Measurements from ENCODE around the gene NCKAP1.

Gene NCKAP1

GRCh38 chr2:182946958-182947369 lies 91.3 kb downstream of the NCKAP1 start:
- Histone ChIP-seq H3K27ac (ENCODE audit: low read depth, low read length, severe bottlenecking) (no peak overlapping the region), H3K4me3 (ENCODE audit: extremely low read depth, insufficient read depth, low read length, poor library complexity, severe bottlenecking) (no peak overlapping the region), H3K4me1 (ENCODE audit: control insufficient read depth, insufficient read depth, low read length, poor library complexity, severe bottlenecking) (peaks cover 14% of the 10 kb centered on the region), H3K36me3 (ENCODE audit: control insufficient read depth, insufficient read depth, low read length) (peaks cover 49% of the 10 kb centered on the region), H3K9me3 (ENCODE audit: control insufficient read depth, low read length) (no peaks in the 10 kb centered on the region)
- no CpG with 5 or more reads among the region's 1 CpG for WGBS, 2 experiments (ENCODE audit: insufficient coverage in 2 of 2)

- no CpG with 5 or more reads among the region's 2 CpGs for WGBS, 2 experiments (ENCODE audit: insufficient coverage in 2 of 2)
- Histone ChIP-seq H3K9me3 (ENCODE audit: control insufficient read depth, low read length) (no peaks in the 10 kb centered on the region), H3K27ac (ENCODE audit: low read depth, low read length, severe bottlenecking) (no peak overlapping the region), H3K4me1 (ENCODE audit: control insufficient read depth, insufficient read depth, low read length, poor library complexity, severe bottlenecking) (peaks cover 6% of the 10 kb centered on the region), H3K36me3 (ENCODE audit: control insufficient read depth, insufficient read depth, low read length) (peaks cover 64% of the 10 kb centered on the region), H3K4me3 (ENCODE audit: extremely low read depth, insufficient read depth, low read length, poor library complexity, severe bottlenecking) (no peak overlapping the region)
Observed at GRCh38 chr2:182943339-182943738, 94.9 kb downstream of the NCKAP1 start.

GRCh38 chr2:182942756-182943155 lies 95.5 kb downstream of the NCKAP1 start:
- no peak overlapping the region for H3K27ac ChIP-seq (ENCODE audit: low read depth, low read length, severe bottlenecking)
- H3K9me3 ChIP-seq (ENCODE audit: control insufficient read depth, low read length): no peaks in the 10 kb centered on the region
- WGBS, 2 experiments (ENCODE audit: insufficient coverage in 2 of 2): no CpG with 5 or more reads among the region's 2 CpGs
- no peak overlapping the region for H3K4me3 ChIP-seq (ENCODE audit: extremely low read depth, insufficient read depth, low read length, poor library complexity, severe bottlenecking)
- peaks cover 6% of the 10 kb centered on the region for H3K4me1 ChIP-seq (ENCODE audit: control insufficient read depth, insufficient read depth, low read length, poor library complexity, severe bottlenecking)
- H3K36me3 ChIP-seq (ENCODE audit: control insufficient read depth, insufficient read depth, low read length): peaks cover 68% of the 10 kb centered on the region

- Histone ChIP-seq H3K9me3 (ENCODE audit: control insufficient read depth, low read length) (no peaks in the 10 kb centered on the region), H3K4me3 (ENCODE audit: extremely low read depth, insufficient read depth, low read length, poor library complexity, severe bottlenecking) (no peak overlapping the region), H3K36me3 (ENCODE audit: control insufficient read depth, insufficient read depth, low read length) (peaks cover 71% of the 10 kb centered on the region), H3K27ac (ENCODE audit: low read depth, low read length, severe bottlenecking) (no peak overlapping the region), H3K4me1 (ENCODE audit: control insufficient read depth, insufficient read depth, low read length, poor library complexity, severe bottlenecking) (peaks cover under 1% of the 10 kb centered on the region)
- no CpG with 5 or more reads among the region's 1 CpG for WGBS, 2 experiments (ENCODE audit: insufficient coverage in 2 of 2)
Observed at GRCh38 chr2:182941919-182942318, 96.3 kb downstream of the NCKAP1 start.

GRCh38 chr2:182941121-182941722 lies 97.0 kb downstream of the NCKAP1 start:
- H3K4me3 ChIP-seq (ENCODE audit: extremely low read depth, insufficient read depth, low read length, poor library complexity, severe bottlenecking): no peak overlapping the region
- no CpG with 5 or more reads among the region's 2 CpGs for WGBS, 2 experiments (ENCODE audit: insufficient coverage in 2 of 2)
- no peak overlapping the region for H3K27ac ChIP-seq (ENCODE audit: low read depth, low read length, severe bottlenecking)
- peaks cover 69% of the 10 kb centered on the region for H3K36me3 ChIP-seq (ENCODE audit: control insufficient read depth, insufficient read depth, low read length)
- H3K9me3 ChIP-seq (ENCODE audit: control insufficient read depth, low read length): no peaks in the 10 kb centered on the region
- no peaks in the 10 kb centered on the region for H3K4me1 ChIP-seq (ENCODE audit: control insufficient read depth, insufficient read depth, low read length, poor library complexity, severe bottlenecking)

GRCh38 chr2:182937870-182938269 lies 100.4 kb downstream of the NCKAP1 start:
- no peaks in the 10 kb centered on the region for H3K4me1 ChIP-seq (ENCODE audit: control insufficient read depth, insufficient read depth, low read length, poor library complexity, severe bottlenecking)
- no peaks in the 10 kb centered on the region for H3K9me3 ChIP-seq (ENCODE audit: control insufficient read depth, low read length)
- WGBS, 2 experiments (ENCODE audit: insufficient coverage in 2 of 2): 100% methylated on average over 1 to 2 of the region's 3 CpGs
- no peak overlapping the region for H3K27ac ChIP-seq (ENCODE audit: low read depth, low read length, severe bottlenecking)
- peaks cover 67% of the 10 kb centered on the region for H3K36me3 ChIP-seq (ENCODE audit: control insufficient read depth, insufficient read depth, low read length)
- H3K4me3 ChIP-seq (ENCODE audit: extremely low read depth, insufficient read depth, low read length, poor library complexity, severe bottlenecking): no peak overlapping the region

GRCh38 chr2:182933629-182934028 lies 104.6 kb downstream of the NCKAP1 start:
- Histone ChIP-seq H3K9me3 (ENCODE audit: control insufficient read depth, low read length) (no peaks in the 10 kb centered on the region), H3K27ac (ENCODE audit: low read depth, low read length, severe bottlenecking) (no peak overlapping the region), H3K4me3 (ENCODE audit: extremely low read depth, insufficient read depth, low read length, poor library complexity, severe bottlenecking) (no peak overlapping the region), H3K4me1 (ENCODE audit: control insufficient read depth, insufficient read depth, low read length, poor library complexity, severe bottlenecking) (peaks cover 10% of the 10 kb centered on the region), H3K36me3 (ENCODE audit: control insufficient read depth, insufficient read depth, low read length) (peaks cover 60% of the 10 kb centered on the region)
- WGBS, 2 experiments (ENCODE audit: insufficient coverage in 2 of 2): 97% methylated on average over 2 of the region's 3 CpGs; no CpG with 5 or more reads in 1 of the 2 experiments

- Histone ChIP-seq H3K27ac (ENCODE audit: low read depth, low read length, severe bottlenecking) (no peak overlapping the region), H3K36me3 (ENCODE audit: control insufficient read depth, insufficient read depth, low read length) (peaks cover 52% of the 10 kb centered on the region), H3K4me1 (ENCODE audit: control insufficient read depth, insufficient read depth, low read length, poor library complexity, severe bottlenecking) (peaks cover 10% of the 10 kb centered on the region)
Observed at GRCh38 chr2:182929972-182930371, 108.3 kb downstream of the NCKAP1 start.

GRCh38 chr2:182924306-182924705 lies 114.0 kb downstream of the NCKAP1 start:
- Histone ChIP-seq H3K9me3 (ENCODE audit: control insufficient read depth, low read length) (no peaks in the 10 kb centered on the region), H3K4me1 (ENCODE audit: control insufficient read depth, insufficient read depth, low read length, poor library complexity, severe bottlenecking) (peaks cover 4% of the 10 kb centered on the region), H3K36me3 (ENCODE audit: control insufficient read depth, insufficient read depth, low read length) (peaks cover 66% of the 10 kb centered on the region), H3K27ac (ENCODE audit: low read depth, low read length, severe bottlenecking) (no peak overlapping the region), H3K4me3 (ENCODE audit: extremely low read depth, insufficient read depth, low read length, poor library complexity, severe bottlenecking) (no peak overlapping the region)

More at GRCh38 chr2:182929972-182930371, 108.3 kb downstream of the NCKAP1 start:
- H3K9me3 ChIP-seq (ENCODE audit: control insufficient read depth, low read length): no peaks in the 10 kb centered on the region
- no peak overlapping the region for H3K4me3 ChIP-seq (ENCODE audit: extremely low read depth, insufficient read depth, low read length, poor library complexity, severe bottlenecking)

GRCh38 chr2:182921234-182921633 lies 117.0 kb downstream of the NCKAP1 start:
- no peaks in the 10 kb centered on the region for H3K9me3 ChIP-seq (ENCODE audit: control insufficient read depth, low read length)
- peaks cover 6% of the 10 kb centered on the region for H3K4me1 ChIP-seq (ENCODE audit: control insufficient read depth, insufficient read depth, low read length, poor library complexity, severe bottlenecking)
- H3K36me3 ChIP-seq (ENCODE audit: control insufficient read depth, insufficient read depth, low read length): peaks cover 78% of the 10 kb centered on the region
- no peak overlapping the region for H3K4me3 ChIP-seq (ENCODE audit: extremely low read depth, insufficient read depth, low read length, poor library complexity, severe bottlenecking)
- no peak overlapping the region for H3K27ac ChIP-seq (ENCODE audit: low read depth, low read length, severe bottlenecking)

- Histone ChIP-seq H3K27ac (ENCODE audit: low read depth, low read length, severe bottlenecking) (no peak overlapping the region), H3K4me1 (ENCODE audit: control insufficient read depth, insufficient read depth, low read length, poor library complexity, severe bottlenecking) (peaks cover 10% of the 10 kb centered on the region), H3K36me3 (ENCODE audit: control insufficient read depth, insufficient read depth, low read length) (peaks cover 81% of the 10 kb centered on the region), H3K9me3 (ENCODE audit: control insufficient read depth, low read length) (no peaks in the 10 kb centered on the region), H3K4me3 (ENCODE audit: extremely low read depth, insufficient read depth, low read length, poor library complexity, severe bottlenecking) (no peak overlapping the region)
- 100% methylated on average over 2 of the region's 5 CpGs for WGBS, 2 experiments (ENCODE audit: insufficient coverage in 2 of 2)
Observed at GRCh38 chr2:182920631-182921056, 117.6 kb downstream of the NCKAP1 start.

Measured in mesodermal cell (in vitro differentiated cells).